AG04450 (cell line): ENCODE measurements around the gene P2RY13. TPM values are rescaled to one million over a fixed set of nuclear protein-coding genes. Genes with fewer than 3 reads are reported as not detected.

ENCODE experiments used
- CTCF ChIA-PET: fragments of 300-600, 350-600 bp; formaldehyde crosslinking; extraction: SDS; loops from one replicate; lab custom pipeline; 2022; ENCODE audit warnings: antibody characterized with exemption, inconsistent platforms; lab: Charles Lee
- POLR2A ChIA-PET: fragments of 350-600 bp; formaldehyde crosslinking; extraction: SDS; loops from one replicate; lab custom pipeline; 2021; ENCODE audit warnings: antibody characterized with exemption, inconsistent platforms; lab: Yijun Ruan, JAX
- DNase-seq: peaks from one replicate; pipeline ENCODE4 v3.0.0-alpha.2; 2011; ENCODE audit warnings: low read depth, low spot score
- H3K27ac ChIP-seq: one replicate; pipeline ENCODE4 v1.5.1; 2012; ENCODE audit warnings: low read depth, low read length, control low read depth
- H3K27me3 ChIP-seq: one replicate; pipeline ENCODE4 v1.6.0; 2012; ENCODE audit warnings: low read length; ENCODE audit not compliant: control insufficient read depth, insufficient read depth
- H3K4me3 ChIP-seq: 2 replicates; pipeline ENCODE4 v1.5.1; 2011; ENCODE audit warnings: mild to moderate bottlenecking, low read depth, low read length, control low read depth
- H3K9me3 ChIP-seq: 2 replicates; pipeline ENCODE4 v1.5.1; 2012; ENCODE audit warnings: low read length; ENCODE audit not compliant: control insufficient read depth, insufficient read depth
- CTCF ChIP-seq: IDR thresholded peaks from 2 replicates; pipeline ENCODE4 v1.5.1; 2011; ENCODE audit warnings: low read depth, low read length, control low read depth, inconsistent platforms
- polyA plus RNA-seq: library from polyadenylated mRNA; depleted of rRNA; stranded (reverse); fragments of >200 nt; gene quantifications from 2 replicates; pipeline ENCODE4 v1.2.3, GENCODE V29; 2011

P2RY13 gene
- polyA plus RNA-seq, 1 experiment = not detected

- H3K9me3 ChIP-seq = no peaks in the 10 kb centered on the region
- H3K27ac ChIP-seq = no peak overlapping the region
- no peak for TF ChIP-seq CTCF
- peak; percentile 38 for DNase-seq
- no peaks in the 10 kb centered on the region for H3K27me3 ChIP-seq
- CTCF ChIA-PET = interaction anchor here (0.8 to 1.9 kb wide), 4 partner anchors 13 to 123 kb away, joined by 3 to 23 read pairs (median 4); no protein-coding TSS in a partner anchor
- H3K4me3 ChIP-seq = no peak overlapping the region; the same call in 1 of the 2 replicates
- POLR2A ChIA-PET = interaction anchor here (0.8 kb wide), 1 partner anchor 50 kb away, joined by 3 read pairs; no protein-coding TSS in a partner anchor
These were observed 16.5 kb upstream of the P2RY13 start for GRCh38 chr3:151345859-151346258.

DNA sequence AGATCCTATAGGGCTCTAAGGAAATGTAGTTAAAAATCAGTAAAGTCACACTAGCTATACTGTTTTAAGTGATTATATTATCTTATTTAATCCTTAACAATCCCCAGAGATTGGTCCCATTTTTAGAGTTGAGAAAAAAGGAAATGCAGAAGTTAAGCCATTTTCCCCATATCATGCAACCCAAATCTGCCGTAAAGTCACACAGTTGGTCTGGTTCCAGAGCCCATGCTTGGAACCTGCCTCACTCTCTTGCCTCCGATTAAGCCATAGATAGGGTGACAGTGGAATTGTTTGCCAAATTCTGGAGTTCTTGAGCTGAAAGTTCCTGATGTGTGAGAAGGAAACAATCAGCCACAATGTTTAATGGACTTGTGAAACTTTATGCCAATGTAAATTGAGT, 2.3 kb upstream of the P2RY13 start:
- Histone ChIP-seq H3K27me3 (no peaks in the 10 kb centered on the region), H3K27ac (no peak overlapping the region), H3K9me3 (no peaks in the 10 kb centered on the region), H3K4me3 (no peak overlapping the region)
- no peak for DNase-seq
- ChIA-PET CTCF (interaction anchor here (0.6 to 0.7 kb wide), 2 partner anchors 85 to 104 kb away, joined by 3 to 4 read pairs; no protein-coding TSS in a partner anchor), POLR2A (no interaction called here)
- no peak for TF ChIP-seq CTCF

- no peak for TF ChIP-seq CTCF
- no peak for DNase-seq
- Histone ChIP-seq H3K9me3 (no peaks in the 10 kb centered on the region), H3K27ac (no peak overlapping the region), H3K27me3 (no peaks in the 10 kb centered on the region), H3K4me3 (no peak overlapping the region)
- POLR2A ChIA-PET = no interaction called here
- CTCF ChIA-PET = no interaction called here
These were observed 1.6 kb upstream of the P2RY13 start for GRCh38 chr3:151330899-151331298.

DNA sequence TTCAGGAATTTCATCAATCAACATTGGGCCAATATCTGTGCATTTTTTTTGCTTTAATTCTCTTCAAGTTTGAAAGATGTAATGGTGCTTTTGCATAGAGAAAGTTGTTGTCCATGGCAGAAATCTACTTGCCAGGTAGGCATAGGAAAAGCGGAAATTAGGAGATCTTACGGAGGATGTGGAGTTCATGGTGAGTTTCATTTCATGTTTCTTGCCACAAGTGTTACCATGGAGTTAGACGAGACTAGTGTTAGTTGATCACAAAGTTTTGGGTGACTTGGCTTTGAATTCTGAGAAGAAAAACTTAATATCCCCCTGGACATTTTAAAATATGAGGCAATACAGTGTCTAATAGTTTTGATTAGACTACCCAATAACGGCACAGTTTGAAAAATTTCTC, 1.0 kb upstream of the P2RY13 start:
- Histone ChIP-seq H3K27me3 (no peaks in the 10 kb centered on the region), H3K9me3 (no peaks in the 10 kb centered on the region), H3K4me3 (no peak overlapping the region), H3K27ac (no peak overlapping the region)
- no peak for DNase-seq
- no peak for TF ChIP-seq CTCF
- CTCF ChIA-PET = interaction anchor here (0.8 to 1.0 kb wide), 2 partner anchors 39 to 103 kb away, joined by 3 read pairs; no protein-coding TSS in a partner anchor
- POLR2A ChIA-PET = no interaction called here

GRCh38 chr3:151328298-151328995, 902 bp downstream of the P2RY13 start:
- CTCF ChIA-PET = interaction anchor here (0.6 to 5.1 kb wide), 43 partner anchors 10 to 1817 kb away, joined by 3 to 33 read pairs (median 4); no protein-coding TSS in a partner anchor
- Histone ChIP-seq H3K9me3 (no peaks in the 10 kb centered on the region), H3K27me3 (no peaks in the 10 kb centered on the region), H3K4me3 (no peak overlapping the region), H3K27ac (no peak overlapping the region)
- no peak for TF ChIP-seq CTCF
- POLR2A ChIA-PET = no interaction called here
- no peak for DNase-seq
